HTERT RPE-1 (cell line): ENCODE data around the gene VAMP3.

Experiments
- in situ Hi-C: fragments of 300-500 bp; cut with MboI; formaldehyde crosslinking; loops from 4 replicates; pipeline ENCODE4 v1.14.3; 2020; ENCODE audit warnings: low sequenced_read_pairs

The VAMP3 gene

GRCh38 chr1:7810395-7810794 lies 39.3 kb downstream of the VAMP3 start:
- in situ Hi-C loops: no loop called here

- in situ Hi-C loops: no loop called here
Observed at GRCh38 chr1:7811476-7811875, 40.4 kb downstream of the VAMP3 start.

GRCh38 chr1:7813677-7814373 lies 42.7 kb downstream of the VAMP3 start:
- in situ Hi-C loops: no loop called here

GRCh38 chr1:7821282-7821681 lies 50.2 kb downstream of the VAMP3 start:
- in situ Hi-C loops: no loop called here

- in situ Hi-C loops: no loop called here
Observed at GRCh38 chr1:7824701-7825100, 53.6 kb downstream of the VAMP3 start.

- in situ Hi-C loops: no loop called here
Observed at GRCh38 chr1:7826363-7826762, 55.3 kb downstream of the VAMP3 start.

GRCh38 chr1:7827126-7827955 lies 56.2 kb downstream of the VAMP3 start:
- in situ Hi-C loops: no loop called here
